GM19240 (cell line): ENCODE data around the gene SPTSSB.

Experiments
- DNase-seq: peaks from one replicate; pipeline ENCODE4 v3.0.0; 2011; ENCODE audit warnings: low spot score; ENCODE audit not compliant: insufficient read length

SPTSSB gene

DNA sequence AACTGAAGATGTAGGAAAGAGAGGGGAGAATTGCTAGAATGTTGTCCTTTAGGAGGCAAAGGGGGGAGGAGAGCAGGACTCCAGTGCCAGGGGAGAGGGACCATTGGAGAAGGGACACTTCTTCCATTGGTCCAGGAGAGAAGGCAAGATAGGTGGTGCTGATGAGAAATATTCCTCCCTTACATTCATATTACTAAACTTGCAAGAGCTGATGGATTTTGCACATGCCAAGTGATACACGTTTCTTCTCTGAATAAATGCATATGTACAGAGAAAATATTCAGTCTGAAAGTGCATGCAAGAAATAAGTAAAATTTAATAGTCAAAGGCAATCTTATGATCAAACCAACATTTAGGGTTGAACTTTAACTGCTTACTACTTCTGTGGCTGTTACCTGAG is 21.5 kb upstream of the SPTSSB start:
- no peak for DNase-seq

DNA sequence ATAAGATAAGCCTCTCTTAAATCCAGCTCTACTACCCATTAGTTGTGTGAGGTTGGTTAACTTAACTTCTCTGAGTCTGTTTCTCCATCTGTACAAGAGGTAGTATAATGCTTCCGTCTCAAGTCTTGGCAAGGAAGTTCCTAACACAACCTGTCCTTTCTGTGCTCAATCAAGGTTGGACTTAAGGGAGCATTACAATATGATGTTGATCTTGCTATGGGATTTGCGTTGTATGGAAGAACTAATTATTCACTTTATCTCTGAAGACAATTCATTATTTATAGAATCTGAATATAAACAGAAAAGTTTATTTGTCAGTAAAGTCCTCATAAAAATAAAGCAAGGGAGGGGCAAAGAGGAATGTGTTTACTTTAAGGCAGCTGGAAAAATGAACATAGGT is 18.9 kb upstream of the SPTSSB start:
- DNase-seq = no peak

DNA sequence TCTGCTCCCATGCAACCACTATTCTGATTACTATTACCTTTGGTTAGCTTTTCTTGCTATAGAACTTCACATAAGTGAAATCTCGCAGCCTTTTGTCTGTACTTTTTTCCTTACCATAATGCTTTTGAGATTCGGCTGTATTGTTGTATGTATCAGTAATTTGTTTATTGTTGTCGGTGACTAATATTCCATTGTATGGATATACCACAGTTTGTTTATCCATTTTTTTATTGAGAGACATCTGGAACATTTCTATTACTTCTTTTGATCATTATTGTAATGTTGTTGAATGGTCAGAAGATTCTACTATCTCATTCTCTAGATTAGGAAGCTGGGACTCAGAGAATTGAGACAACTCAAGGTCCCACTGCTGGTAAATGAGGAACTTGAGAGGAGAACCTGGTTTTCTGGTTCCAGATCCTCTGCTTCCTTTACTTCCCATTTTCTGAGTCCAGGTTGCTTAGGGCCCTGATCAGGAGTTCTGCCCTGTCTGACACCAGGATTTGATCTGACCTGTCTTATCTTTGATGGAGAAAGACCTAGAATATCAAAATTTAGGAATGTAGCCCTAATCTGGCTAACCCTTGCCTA is 18.2 kb upstream of the SPTSSB start:
- DNase-seq = no peak

DNA sequence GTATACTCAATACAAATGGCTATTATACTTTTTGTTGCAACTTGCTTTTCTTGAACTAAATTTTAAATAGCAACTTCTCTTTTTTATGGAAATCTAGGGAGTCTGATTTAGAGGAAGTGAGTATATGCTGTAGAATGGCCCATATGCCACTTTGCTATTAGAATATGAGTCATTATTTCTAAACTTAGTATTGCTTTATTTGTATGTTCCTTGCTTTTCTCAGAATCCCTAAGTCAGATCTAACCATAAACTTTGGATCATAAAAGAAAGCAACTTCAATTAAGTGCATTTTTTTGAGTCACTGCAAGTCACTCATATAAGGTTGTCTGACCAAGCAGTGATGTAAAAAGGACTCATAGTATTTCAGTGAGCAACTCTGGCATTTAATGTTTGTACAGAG is 17.5 kb upstream of the SPTSSB start:
- DNase-seq = no peak

DNA sequence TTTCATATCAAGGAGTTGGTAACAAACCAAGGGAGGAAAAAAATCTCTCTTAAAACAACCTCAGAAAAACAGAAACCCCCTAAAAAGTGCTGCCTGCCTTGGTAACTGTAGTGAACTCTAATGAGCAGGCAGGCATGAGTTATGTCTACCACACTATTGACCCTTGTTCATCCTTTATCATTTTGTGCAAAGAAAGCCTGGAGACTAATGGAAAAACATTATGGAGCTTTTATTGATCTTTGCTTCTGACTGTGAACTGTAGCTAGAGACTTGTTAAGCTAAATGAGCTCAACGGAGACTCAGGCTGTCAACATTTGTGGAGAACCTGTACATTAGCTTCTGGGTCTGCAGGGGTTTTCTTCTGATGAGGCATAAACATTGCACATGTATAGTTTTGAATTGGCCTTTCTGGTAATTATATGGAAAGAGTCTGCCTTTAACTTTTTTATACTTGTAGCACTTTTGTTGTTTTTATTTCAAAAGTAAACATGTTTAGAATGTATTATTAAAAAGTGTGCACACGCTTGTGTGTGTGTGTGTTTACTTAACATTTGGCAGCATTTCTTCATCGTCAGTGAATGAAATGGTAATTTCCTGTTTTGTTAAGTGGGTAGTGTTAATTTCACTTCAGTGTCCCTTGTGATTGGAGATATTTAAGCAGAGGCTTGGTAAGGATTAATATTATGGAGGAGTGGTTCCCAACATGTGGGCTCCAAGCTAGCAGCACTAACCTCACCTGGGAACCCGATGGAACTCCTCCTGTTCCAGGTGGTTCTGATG is 15.9 kb upstream of the SPTSSB start:
- DNase-seq = no peak

DNA sequence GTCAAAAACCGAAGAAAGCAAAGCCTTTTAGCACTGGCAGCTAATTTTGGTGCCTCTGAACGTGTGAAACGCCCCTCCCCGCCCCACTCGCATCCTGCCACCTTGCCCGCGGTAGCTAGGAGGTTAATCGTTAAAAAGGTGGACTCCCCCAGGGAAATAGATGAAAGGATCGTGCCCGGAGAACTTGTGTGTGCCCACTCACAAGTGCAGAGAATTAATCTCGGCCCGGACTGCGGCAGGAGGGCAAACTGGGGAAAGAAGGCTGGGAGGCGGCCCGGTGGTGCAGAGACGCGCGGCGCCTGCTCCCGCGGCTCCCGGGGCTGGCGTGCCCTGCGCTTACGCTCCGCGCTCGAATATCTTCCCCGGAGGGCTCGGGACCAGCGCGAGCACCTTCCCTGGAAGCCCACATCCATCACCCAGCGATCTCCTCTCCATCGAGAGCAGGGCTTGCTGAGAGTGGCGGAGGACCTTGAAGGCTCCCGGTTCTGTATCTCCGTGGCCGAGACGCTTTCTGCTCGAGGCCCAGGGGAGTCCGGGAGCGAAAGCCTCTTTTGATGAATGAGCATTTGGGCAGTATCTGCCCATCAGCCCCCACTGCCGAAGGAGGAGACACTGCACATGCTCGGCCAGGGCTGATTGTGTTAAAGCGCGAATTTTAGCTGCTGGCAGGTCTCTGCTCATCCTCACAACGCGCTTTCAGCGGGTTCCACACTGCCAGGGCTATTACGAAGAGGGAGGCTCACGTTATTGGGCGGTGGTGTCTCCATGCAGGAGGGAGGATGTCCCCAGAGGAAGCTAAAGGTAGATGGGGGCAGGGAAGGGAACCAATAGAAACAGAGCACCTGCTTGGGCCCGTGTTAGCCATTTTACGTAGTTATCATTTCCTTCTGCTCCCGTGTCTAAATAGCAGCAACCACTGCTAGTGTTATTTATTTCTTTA is 1.3 kb upstream of the SPTSSB start:
- DNase-seq = no peak

DNA sequence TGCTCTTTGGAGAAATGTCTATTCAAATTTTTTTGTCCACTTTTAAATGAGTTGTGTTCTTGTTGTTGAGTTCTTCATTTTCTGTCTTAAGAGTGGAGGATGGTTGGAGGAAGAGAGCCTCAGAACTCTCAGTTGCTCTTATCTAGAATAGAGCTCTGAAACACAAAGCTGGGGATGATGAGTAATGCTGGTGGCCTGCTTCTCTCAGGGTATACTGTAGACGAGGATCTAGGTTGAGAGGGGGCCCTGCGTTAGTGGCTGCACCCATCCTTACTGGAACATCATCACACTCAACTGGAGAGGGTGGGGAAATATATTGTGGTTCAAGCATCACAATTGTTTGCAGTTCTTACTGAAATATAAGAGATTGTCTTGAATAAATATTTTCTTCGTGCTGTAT is 1.8 kb downstream of the SPTSSB start:
- no peak for DNase-seq

DNA sequence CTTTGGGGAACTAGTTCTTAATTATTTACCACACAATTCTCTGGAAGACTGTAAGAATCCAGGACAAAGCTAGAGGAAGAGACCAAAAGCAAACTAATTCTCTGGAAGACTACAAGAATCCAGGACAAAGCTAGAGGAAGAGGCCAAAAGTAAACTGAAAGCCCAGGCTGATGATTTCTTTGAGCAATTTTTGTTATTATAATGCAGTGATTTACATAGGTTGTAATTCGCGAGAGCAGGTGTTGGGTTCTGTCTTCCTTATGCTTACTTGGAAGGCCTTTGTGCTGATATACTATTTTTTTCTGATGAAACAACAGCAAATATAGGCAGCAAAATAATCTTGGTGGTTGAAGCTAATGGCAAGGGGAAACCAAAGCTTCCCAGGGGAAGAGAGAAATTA is 5.2 kb downstream of the SPTSSB start:
- no peak for DNase-seq

DNA sequence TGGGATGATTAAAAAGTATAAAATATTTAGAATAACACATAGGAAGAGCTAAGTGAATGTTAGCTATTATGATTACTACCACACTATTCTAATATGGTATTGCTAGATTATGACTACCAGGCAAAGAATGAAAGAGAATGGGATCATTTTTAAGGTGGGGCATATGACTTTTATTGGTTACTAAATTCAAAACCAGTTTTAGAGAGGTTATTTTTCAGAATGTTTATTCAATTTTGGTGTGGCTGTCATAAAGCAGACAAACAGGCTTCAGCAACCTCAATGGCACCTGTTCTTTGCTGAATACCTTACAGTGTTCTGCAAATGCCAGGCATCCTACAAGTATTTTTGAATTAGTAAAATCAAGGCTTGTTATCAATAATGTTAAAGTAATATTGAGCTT is 12.8 kb downstream of the SPTSSB start:
- DNase-seq = no peak

DNA sequence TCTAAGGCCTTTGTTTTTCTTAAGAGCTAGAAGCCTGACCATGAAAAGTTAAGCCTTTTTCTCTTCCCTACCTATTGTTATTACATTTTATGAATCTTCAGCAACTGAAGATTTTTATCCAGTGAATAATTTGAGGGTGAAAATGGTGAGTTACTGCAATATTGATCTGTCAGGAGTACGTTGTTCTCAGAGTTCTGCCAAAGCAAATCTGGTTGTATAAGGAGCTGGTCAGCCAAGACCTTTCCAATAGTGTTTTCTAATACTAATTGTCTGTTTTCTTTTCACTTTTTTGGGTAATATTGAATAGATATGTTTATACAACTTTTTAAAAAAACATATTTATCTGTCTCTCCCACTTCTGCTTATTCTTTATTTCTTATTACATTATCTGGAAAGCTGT is 15.0 kb downstream of the SPTSSB start:
- DNase-seq = no peak

DNA sequence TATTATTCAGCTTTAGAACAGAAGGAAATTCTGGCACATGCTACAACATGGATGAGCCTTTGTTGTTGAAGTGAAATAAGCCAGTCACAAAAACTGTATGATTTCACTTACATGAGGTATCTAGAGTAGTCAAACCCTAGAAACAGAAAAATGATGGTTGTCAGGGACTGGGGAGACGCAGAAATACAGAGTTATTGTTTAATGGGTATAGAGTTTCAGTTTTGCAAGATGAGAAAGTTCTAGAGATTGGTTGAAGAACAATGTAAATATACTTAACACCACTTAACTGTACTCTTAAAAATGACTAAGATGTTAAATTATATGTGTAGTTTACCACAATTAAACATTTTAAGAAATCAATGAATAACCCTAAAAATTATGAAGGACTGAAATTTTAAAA is 15.8 kb downstream of the SPTSSB start:
- DNase-seq = no peak

DNA sequence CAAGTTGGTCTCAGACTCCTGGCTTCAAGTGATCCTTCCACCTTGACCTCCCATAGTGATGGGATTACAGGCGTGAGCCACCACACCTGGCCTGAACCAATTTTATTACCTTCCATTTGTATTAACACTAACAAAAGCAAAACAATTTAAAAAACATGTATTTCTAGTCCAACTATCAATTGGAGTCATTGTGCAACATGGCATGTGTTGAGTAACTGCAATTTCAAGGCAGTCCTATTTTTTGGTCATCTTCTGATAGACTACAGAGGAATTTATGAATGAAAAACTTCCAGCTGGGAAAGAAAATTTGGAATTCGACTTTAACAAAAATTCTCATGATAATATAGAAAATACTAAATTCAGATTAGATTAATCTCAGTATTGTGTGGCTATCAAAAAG is 16.8 kb downstream of the SPTSSB start:
- no peak for DNase-seq

DNA sequence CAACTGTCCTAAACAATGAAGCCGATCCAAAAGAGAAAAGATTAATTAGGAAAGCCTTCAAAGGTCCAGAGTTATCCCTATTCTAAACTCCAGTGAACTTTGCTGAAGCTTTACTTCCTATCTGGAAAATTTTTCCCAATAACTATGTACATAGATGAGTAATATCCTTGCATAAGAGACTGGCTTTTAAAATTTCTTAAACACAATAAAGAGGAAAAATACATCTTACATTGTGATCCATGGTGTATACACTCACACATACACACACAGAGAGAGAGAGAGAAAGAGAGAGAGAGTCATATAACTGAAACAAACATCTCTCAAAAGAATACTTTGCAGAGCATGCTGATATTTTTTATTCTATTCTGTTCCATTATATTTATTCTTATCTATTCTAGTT is 20.0 kb downstream of the SPTSSB start:
- DNase-seq = no peak

DNA sequence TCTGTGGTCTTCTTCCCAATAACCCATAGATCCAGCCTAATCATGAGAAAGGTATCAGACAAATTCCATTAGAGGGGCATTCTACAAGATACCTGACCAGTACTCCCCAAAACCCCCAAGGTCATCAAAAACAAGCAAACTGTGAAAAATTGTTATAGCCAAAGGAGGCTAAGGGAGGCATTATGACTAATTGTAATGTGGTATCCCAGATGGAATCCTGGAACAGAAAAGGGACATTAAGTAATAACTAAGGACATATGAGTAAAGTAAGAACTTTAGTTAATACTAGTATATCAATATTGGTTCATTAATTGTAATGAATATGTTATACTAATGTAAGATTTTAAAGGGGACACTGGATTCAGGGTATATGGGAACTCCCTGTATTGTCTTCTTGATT is 20.4 kb downstream of the SPTSSB start:
- no peak for DNase-seq

DNA sequence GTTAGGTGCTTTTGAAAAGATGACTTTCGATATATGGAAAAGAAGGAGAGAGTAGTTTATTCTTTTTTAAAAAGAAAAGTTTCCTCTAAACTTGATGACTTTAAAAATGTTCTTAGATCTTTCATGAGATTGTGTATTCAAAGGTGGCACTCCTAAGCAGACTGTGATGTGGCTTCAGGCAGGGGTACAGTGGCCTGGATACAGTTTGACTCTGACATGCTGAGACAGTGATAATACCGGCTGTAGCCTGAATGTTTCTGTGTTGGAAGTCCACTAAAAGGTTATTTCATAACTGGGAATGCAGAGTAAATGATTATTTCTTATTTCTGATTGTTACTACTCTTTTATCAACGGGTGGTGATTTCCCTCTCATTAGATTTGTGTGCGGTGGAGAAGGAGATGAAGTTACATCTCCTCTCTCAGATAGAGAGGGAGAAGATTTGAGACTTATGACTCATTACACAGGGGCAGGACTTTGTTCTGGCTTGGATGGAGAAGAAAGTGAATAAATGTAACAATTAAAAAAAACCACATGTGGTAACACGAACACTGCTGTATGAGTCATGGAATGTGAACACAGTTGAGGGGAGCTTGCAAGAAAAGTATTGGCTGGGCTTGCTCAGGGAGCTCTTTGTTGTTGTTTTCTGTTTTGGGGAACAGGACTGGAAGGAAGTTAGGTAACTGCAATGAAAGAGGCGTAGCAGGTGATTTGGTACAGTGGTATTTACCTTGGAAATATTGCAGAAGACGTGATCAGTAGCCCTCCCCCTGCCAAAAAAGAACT is 21.6 kb downstream of the SPTSSB start:
- no peak for DNase-seq

DNA sequence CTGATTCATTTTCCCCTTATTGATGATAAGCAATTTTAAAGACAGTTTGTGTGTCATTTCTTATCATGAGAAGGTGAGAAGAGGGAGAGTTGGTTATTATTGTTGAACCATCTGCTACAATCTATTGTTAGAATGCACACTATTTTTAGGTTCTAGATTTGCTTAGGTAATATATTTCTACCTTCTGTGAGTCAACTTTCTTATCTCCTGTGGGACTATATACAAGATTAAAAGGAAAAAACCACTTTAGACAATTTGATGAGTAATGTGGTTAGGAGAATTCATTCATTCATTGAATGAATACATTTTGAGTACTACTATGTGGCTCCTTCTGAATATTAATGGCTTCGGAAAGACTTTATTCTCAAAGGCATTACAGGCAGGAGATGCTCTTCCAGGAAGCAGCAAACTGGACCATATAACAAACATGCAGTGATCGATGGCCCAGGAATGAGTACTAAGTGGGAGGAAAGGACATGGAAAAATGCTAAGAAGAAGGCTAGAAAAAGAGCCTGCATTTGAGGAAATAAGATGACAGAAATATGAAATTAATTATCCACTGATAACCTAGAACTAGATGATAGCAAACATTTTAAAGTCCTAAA is 22.4 kb downstream of the SPTSSB start:
- DNase-seq = no peak

DNA sequence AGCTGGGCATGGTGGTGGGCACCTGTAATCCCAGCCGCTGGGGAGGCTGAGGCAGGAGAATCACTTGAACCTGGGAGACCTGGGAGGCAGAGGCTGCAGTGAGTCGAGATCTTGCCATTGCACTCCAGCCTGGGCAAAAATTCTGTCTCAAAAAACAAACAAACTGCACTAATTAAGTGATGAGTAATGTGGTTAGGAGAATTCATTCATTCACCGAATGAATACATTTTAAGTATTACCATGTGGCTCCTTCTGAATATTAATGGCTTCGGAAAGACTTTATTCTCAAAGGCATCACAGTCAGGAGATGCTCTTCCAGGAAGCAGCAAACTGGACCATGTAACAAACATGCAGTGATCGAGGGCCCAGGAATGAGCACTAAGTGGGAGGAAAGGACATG is 23.6 kb downstream of the SPTSSB start:
- DNase-seq = no peak

DNA sequence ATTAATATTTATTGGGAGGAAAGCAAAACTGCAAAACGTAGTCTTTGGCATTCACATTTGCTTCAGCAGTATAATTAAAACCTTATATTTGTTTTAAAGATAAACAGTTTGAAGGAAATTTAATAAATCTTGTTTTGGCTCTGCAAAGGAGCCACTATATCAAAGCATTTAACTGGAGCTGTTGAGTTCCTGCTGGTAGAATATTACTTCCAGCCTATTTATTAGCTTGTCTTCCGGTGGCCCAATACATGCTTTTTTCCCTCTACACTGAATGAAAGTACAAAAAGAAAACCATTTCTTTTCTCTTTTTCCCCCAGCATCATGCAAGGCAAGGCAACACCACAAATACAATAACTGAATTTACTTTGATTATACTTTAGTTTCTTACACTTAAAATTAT is 26.3 kb downstream of the SPTSSB start:
- no peak for DNase-seq

DNA sequence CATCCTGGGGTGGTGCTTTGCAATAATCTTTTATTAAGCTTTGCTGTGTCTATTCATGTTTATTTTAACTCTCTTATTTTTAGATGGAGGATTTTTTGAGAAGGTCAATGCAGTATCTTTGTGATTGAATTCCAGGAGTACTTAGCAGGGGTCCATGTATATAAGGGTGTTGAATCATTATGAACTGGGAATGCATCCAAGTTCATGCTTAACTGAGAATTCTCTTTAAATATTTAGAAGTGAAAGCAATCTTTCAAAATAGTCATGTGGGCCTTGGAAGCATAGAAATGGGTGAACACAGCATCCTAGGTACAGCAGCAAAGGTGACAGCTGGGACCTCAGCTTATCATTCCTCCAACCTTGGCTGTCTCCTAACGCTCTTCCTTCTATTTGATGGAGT is 27.3 kb downstream of the SPTSSB start:
- DNase-seq = no peak

DNA sequence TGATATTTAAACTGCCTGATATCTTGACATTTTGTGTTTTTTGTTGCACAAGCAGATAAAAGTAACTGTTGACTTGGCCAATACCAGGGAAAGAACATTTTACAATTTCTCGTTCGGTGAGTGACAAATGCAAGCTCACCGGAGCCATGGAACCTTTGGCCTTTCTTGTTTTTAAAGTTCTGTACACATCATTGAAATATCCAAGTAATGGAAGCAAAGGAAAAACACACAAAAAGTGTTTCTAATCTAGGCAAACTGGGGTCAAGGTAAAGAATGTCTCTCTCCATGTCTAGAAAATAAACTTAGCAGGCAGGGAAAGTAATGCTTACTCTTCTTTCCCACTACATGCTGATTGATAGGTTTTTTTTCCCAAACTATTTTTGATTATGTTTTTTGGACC is 27.8 kb downstream of the SPTSSB start:
- no peak for DNase-seq

DNA sequence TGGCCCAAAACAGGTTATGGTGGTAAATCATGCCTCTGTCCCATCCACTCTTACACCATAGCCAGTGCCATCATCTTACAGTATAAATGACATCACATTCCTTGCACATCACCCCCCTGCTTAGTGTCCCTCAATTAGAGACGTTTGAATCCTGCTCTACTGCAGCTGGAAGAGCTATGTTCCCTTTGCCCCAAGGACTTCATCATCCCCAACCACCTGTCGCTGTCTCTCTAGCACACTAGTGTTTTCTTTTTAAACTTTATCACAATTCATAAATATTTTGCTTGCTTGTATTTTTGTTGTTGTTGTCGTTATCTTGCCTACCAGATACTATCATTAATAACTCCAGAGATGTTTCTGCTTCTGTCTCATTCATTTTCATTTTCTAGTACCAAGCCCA is 28.7 kb downstream of the SPTSSB start:
- no peak for DNase-seq
